Nephron (organoid): ENCODE results near the gene CABP7.

Experiments used
- H3K27ac Mint-ChIP-seq, 3 experiments: 2 replicates each; pipeline ENCODE4 v1.8.0; 2020; ENCODE audit warnings: mixed read lengths in 3 of 3, mild to moderate bottlenecking in 2 of 3, moderate library complexity in 1 of 3
- H3K27me3 Mint-ChIP-seq: 2 replicates; pipeline ENCODE4 v1.8.0; 2021; ENCODE audit warnings: low read depth, mild to moderate bottlenecking, moderate library complexity, mixed read lengths
- H3K36me3 Mint-ChIP-seq: 2 replicates; pipeline ENCODE4 v1.8.0; 2020; ENCODE audit warnings: low read depth, mixed read lengths
- H3K4me1 Mint-ChIP-seq: 2 replicates; pipeline ENCODE4 v1.8.0; 2020; ENCODE audit warnings: mixed read lengths
- H3K4me3 Mint-ChIP-seq, 3 experiments: 2 replicates each; pipeline ENCODE4 v1.8.0; 2020; ENCODE audit warnings: mild to moderate bottlenecking in 3 of 3, mixed read lengths in 3 of 3, moderate library complexity in 2 of 3
- H3K9me3 Mint-ChIP-seq: 2 replicates; pipeline ENCODE4 v1.8.0; 2020; ENCODE audit warnings: mixed read lengths
- TF ChIP-seq, protein P1 (sequence below), 3 experiments: fragments of 200-600 bp; sonication (generic); IDR thresholded peaks; one replicate each; pipeline ENCODE4 v1.5.0; 2021; ENCODE audit warnings: antibody characterized with exemption in 3 of 3; ENCODE audit not compliant: unreplicated experiment in 3 of 3

CABP7 gene

DNA sequence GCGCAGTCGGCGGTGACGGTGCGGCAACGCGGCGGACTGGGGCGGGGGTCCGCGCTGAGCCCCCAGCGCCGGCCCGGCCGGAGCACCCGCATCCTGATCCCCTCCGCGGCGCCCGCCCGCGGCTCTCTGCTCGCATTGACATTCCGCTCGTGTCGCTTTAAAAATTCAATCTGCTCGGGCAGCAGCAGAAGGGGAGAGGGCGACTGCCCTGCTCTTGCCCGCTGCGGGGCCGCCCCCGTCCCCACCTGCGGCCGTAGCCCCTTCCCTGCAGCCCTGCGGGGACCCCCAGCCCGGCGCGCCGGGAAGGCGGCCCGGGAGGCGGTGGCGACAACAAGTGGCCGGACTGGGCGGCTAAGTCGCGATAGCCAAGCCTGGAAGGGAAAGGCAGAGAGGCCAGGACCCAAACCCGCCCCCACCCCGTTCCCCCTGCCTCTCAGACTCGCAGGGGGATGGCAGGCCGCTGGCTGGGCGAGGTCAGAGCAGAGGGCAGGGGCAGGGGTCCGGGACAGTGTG is 1.1 kb downstream of the CABP7 start:
- Mint-ChIP-seq H3K27ac (no peak overlapping the region), H3K27me3 (peaks cover 75% of the 10 kb centered on the region), H3K36me3 (no peaks in the 10 kb centered on the region), H3K9me3 (peaks cover 5% of the 10 kb centered on the region), H3K4me1 (peaks cover 5% of the 10 kb centered on the region), H3K4me3 (no peak overlapping the region)
- TF ChIP-seq, protein P1, sequence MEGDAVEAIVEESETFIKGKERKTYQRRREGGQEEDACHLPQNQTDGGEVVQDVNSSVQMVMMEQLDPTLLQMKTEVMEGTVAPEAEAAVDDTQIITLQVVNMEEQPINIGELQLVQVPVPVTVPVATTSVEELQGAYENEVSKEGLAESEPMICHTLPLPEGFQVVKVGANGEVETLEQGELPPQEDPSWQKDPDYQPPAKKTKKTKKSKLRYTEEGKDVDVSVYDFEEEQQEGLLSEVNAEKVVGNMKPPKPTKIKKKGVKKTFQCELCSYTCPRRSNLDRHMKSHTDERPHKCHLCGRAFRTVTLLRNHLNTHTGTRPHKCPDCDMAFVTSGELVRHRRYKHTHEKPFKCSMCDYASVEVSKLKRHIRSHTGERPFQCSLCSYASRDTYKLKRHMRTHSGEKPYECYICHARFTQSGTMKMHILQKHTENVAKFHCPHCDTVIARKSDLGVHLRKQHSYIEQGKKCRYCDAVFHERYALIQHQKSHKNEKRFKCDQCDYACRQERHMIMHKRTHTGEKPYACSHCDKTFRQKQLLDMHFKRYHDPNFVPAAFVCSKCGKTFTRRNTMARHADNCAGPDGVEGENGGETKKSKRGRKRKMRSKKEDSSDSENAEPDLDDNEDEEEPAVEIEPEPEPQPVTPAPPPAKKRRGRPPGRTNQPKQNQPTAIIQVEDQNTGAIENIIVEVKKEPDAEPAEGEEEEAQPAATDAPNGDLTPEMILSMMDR (IDR thresholded peaks at IDR 0.05; ENCODE audit: unreplicated experiment in 3 of 3): no peak

DNA sequence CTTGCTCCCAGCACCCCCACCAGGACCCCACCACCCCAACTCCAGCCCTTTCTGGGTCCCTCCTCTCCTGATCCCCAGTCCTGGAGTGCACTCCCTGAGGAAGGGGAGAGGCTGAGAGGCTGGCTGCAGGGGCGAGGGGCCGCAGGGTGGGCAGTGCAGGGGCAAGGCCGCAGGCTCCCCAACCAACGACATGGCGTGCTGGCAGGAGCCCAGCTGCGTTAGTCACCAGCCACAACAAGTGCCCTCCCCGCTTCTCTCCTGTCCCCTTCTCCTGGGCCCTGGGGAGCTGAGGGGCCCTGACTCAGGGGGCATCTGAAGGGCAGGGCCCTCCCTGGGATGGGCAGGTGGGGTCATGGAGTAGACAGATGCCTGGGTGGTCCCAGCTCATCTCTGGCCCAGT is 2.3 kb downstream of the CABP7 start:
- Mint-ChIP-seq H3K4me1 (no peaks in the 10 kb centered on the region), H3K36me3 (no peaks in the 10 kb centered on the region), H3K27me3 (peaks cover 66% of the 10 kb centered on the region), H3K4me3 (no peak overlapping the region), H3K27ac (no peak overlapping the region), H3K9me3 (no peaks in the 10 kb centered on the region)
- TF ChIP-seq, protein P1 (IDR thresholded peaks at IDR 0.05; ENCODE audit: unreplicated experiment in 3 of 3): no peak

DNA sequence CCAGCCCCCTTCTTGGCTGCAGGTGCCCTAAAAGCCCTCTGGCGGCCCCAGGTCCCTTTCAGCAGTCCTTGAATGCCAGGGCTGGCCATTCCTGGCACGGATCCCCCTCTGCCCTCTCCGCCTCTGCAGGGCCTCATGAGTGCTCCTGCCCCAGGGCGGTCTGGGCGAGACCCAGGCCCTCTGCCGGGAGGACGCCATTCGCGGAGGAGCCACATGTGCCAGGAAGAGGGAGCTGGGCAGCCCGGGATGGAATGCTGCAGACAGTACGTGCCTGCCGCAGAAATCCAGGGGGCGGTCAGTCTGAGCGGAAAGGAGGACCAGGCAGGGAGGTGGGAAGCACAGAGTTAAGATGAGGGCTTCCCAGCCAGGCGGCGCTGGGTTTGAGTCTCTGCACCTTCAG is 2.8 kb downstream of the CABP7 start:
- H3K27me3 Mint-ChIP-seq: peaks cover 62% of the 10 kb centered on the region
- H3K36me3 Mint-ChIP-seq: no peaks in the 10 kb centered on the region
- H3K4me3 Mint-ChIP-seq: no peak overlapping the region
- H3K4me1 Mint-ChIP-seq: no peaks in the 10 kb centered on the region
- H3K27ac Mint-ChIP-seq: no peak overlapping the region
- TF ChIP-seq, protein P1 (IDR thresholded peaks at IDR 0.05; ENCODE audit: unreplicated experiment in 3 of 3): no peak
- H3K9me3 Mint-ChIP-seq: no peaks in the 10 kb centered on the region

DNA sequence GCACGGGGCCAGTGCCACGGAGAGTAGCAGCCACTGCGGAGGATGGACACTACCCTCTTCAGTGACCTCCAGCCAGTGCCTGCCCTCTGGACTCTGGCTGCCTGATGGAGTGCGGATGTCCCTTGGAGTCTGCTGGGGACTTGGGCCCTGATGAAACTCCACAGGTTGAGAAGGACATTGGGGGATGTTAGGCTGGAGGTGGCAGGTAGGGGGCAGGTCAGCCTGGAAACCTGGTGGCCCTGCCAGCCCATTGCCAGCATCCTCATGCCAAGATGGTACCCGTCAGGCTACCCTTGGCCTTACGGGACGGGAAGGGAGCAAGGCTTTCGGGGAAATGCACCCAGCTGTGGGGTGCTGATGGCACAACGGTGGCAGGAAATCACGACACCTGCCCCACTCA is 4.0 kb downstream of the CABP7 start:
- H3K27ac Mint-ChIP-seq: no peak overlapping the region
- TF ChIP-seq, protein P1 (IDR thresholded peaks at IDR 0.05; ENCODE audit: unreplicated experiment in 3 of 3): no peak
- H3K36me3 Mint-ChIP-seq: no peaks in the 10 kb centered on the region
- H3K4me1 Mint-ChIP-seq: no peaks in the 10 kb centered on the region
- H3K4me3 Mint-ChIP-seq: no peak overlapping the region
- H3K27me3 Mint-ChIP-seq: peaks cover 50% of the 10 kb centered on the region
- no peaks in the 10 kb centered on the region for H3K9me3 Mint-ChIP-seq

DNA sequence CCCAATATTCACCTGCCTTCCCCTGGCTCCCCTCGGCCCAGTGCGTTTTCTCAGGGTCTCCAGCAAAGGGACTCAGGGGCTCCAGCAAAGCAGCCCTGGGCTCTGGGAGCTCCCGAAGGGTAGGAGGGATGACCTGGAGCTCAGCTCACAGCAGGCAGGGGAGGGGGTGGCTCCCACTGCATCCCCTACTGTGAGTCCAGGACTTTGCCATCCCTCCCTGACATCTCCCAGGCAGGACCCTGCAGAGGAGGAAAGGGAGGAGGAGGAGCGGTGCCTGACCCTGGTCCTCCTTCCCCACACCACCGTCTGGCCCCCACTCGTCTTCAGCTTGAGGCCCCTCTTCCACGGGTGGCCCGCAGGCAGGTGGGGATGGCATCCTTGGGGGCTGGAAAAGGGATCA is 5.0 kb downstream of the CABP7 start:
- Mint-ChIP-seq H3K4me3 (no peak overlapping the region), H3K4me1 (no peaks in the 10 kb centered on the region), H3K9me3 (no peaks in the 10 kb centered on the region), H3K27ac (no peak overlapping the region), H3K27me3 (peaks cover 40% of the 10 kb centered on the region), H3K36me3 (no peaks in the 10 kb centered on the region)
- TF ChIP-seq, protein P1 (IDR thresholded peaks at IDR 0.05; ENCODE audit: unreplicated experiment in 3 of 3): no peak

DNA sequence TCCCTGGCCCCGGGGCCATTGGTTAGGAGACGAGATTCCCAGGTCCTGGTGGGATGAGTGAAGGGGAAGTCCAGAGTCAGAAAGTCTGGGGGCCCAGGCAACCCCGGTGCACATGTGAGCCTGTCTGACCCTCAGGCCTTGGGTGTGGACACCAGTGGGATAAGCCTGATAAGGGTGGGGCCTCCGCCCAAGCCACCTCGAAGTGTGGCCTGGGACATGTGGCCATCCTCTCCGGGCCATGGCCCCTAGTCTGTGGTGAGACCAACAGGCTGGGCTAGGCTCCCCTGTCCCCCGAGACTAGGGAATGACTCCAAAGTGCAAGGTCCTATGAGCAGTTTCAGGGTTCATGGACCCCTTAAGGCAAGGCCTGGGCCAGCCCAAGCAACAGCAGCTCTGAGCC is 6.3 kb downstream of the CABP7 start:
- TF ChIP-seq, protein P1 (IDR thresholded peaks at IDR 0.05; ENCODE audit: unreplicated experiment in 3 of 3): no peak
- Mint-ChIP-seq H3K9me3 (no peaks in the 10 kb centered on the region), H3K27me3 (peaks cover 40% of the 10 kb centered on the region), H3K36me3 (no peaks in the 10 kb centered on the region), H3K27ac (no peak overlapping the region), H3K4me1 (no peaks in the 10 kb centered on the region), H3K4me3 (no peak overlapping the region)
